ENCODE measurements around the gene MDN1. TPM values are rescaled to one million over a fixed set of nuclear protein-coding genes. Genes with fewer than 3 reads are reported as not detected.

MDN1 gene
- total and polyA plus RNA-seq, 2 of the 13 experiments (the other 11 are each of a cell fraction or from before 2014, with no cell fraction given): 18.8 to 52.9 TPM

DNA sequence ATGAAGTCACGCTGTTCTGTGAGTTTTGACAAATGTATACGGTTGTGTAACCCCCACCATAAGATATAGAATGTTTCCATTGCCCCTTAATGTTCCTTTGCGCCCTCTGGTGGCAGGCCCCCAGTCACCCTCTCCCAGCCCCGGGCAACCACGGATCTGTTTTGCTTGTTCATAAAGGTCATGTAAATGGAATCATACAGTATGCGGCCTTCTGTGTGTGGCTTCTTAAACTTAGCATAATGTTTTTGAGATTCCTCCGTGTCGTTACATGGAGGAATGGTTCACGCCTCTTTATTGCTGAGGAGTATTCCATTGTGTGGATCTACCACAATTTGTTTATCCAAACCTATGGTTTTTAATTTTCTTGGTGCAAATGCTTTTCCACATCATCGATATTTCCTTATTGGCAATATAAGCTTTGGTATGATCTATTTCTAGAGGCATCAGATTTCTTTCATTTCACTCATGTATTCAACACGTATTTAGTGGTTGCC is 209.4 kb downstream of the MDN1 start (continued):
- TF ChIP-seq, protein P1, sequence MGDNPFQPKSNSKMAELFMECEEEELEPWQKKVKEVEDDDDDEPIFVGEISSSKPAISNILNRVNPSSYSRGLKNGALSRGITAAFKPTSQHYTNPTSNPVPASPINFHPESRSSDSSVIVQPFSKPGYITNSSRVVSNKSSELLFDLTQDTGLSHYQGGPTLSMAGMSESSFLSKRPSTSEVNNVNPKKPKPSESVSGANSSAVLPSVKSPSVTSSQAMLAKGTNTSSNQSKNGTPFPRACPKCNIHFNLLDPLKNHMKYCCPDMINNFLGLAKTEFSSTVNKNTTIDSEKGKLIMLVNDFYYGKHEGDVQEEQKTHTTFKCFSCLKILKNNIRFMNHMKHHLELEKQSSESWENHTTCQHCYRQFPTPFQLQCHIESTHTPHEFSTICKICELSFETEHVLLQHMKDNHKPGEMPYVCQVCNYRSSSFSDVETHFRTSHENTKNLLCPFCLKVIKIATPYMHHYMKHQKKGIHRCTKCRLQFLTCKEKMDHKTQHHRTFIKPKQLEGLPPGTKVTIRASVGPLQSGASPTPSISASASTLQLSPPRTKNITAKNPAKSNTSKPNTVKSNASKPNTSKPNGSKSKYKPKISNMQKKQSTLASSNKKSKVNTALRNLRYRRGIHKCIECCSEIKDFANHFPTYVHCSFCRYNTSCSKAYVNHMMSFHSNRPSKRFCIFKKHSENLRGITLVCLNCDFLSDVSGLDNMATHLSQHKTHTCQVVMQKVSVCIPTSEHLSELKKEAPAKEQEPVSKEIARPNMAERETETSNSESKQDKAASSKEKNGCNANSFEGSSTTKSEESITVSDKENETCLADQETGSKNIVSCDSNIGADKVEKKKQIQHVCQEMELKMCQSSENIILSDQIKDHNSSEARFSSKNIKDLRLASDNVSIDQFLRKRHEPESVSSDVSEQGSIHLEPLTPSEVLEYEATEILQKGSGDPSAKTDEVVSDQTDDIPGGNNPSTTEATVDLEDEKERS (CRISPR knock-in tag; IDR thresholded peaks at IDR 0.05): no peak
- TF ChIP-seq NCOR1 (IDR thresholded peaks at IDR 0.05; ENCODE audit: borderline replicate concordance, low read length) (no peak), STAG1 (CRISPR knock-in tag; IDR thresholded peaks at IDR 0.05) (peak; percentile 64), FOXA1 (IDR thresholded peaks at IDR 0.05) (no peak), FOXA1 (CRISPR knock-in tag; IDR thresholded peaks at IDR 0.05) (no peak), ZNF678 (CRISPR knock-in tag; IDR thresholded peaks at IDR 0.05) (no peak)
- TF ChIP-seq, protein P2, sequence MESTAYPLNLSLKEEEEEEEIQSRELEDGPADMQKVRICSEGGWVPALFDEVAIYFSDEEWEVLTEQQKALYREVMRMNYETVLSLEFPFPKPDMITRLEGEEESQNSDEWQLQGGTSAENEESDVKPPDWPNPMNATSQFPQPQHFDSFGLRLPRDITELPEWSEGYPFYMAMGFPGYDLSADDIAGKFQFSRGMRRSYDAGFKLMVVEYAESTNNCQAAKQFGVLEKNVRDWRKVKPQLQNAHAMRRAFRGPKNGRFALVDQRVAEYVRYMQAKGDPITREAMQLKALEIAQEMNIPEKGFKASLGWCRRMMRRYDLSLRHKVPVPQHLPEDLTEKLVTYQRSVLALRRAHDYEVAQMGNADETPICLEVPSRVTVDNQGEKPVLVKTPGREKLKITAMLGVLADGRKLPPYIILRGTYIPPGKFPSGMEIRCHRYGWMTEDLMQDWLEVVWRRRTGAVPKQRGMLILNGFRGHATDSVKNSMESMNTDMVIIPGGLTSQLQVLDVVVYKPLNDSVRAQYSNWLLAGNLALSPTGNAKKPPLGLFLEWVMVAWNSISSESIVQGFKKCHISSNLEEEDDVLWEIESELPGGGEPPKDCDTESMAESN (CRISPR knock-in tag; conservative IDR thresholded peaks at IDR 0.05): no peak

- Histone ChIP-seq H3K9ac (ENCODE audit: insufficient read depth, low read depth, low read length) (no peak overlapping the region), H4K20me1 (ENCODE audit: insufficient read depth, low read length) (no peaks in the 10 kb centered on the region), H3K4me3 (replicated peaks in 1 of 3; ENCODE audit: insufficient read depth in 1 of 3, low read depth in 2 of 3, low read length in 3 of 3) (no peak overlapping the region), H3K4me1 (ENCODE audit: insufficient read depth, low read length) (no peaks in the 10 kb centered on the region), H2AFZ (ENCODE audit: low read length) (no peak overlapping the region), H3K4me2 (ENCODE audit: low read depth, low read length) (no peak overlapping the region), H3K79me2 (ENCODE audit: insufficient read depth, low read length) (no peaks in the 10 kb centered on the region), H3K9me3 (ENCODE audit: low read length) (no peaks in the 10 kb centered on the region), H3K36me3 (replicated peaks in 1 of 2; ENCODE audit: control insufficient read depth in 1 of 2, insufficient read depth in 2 of 2, low read length in 2 of 2) (no peaks in the 10 kb centered on the region), H3K27ac (ENCODE audit: extremely low read length, insufficient read depth, low read length) (no peak overlapping the region), H3K27me3 (ENCODE audit: control insufficient read depth in 1 of 2, insufficient read depth in 2 of 2, low read length in 2 of 2) (no peaks in the 10 kb centered on the region)
- ATAC-seq (no peak), DNase-seq (ENCODE audit: low spot score) (no peak), FAIRE-seq (no peak)
- WGBS (ENCODE audit: low lambda C conversion rate): 50% methylated on average over 5 of the region's 5 CpGs
- intact Hi-C loops (cut with micrococcal nuclease; ENCODE audit: unreplicated experiment) (no loop called here), in situ Hi-C loops (cut with HindIII; ENCODE audit: extremely low pct_ligation_motif_present, low pct_unique_long_range_greater_than_20kb) (no loop called here)
- no TSS peak for BruUV-seq (replicated peaks)
- CTCF ChIA-PET (ENCODE audit: low intra/inter-chr PET ratio, low total read pairs): no interaction called here
- POLR2A ChIA-PET: no interaction called here
- no peak for TF ChIP-seq RBM22 (optimal IDR thresholded peaks at IDR 0.05; ENCODE audit: low read length)
- TF ChIP-seq ZNF232 (CRISPR knock-in tag; IDR thresholded peaks at IDR 0.05; ENCODE audit: borderline replicate concordance): no peak
- TF ChIP-seq, protein P3, sequence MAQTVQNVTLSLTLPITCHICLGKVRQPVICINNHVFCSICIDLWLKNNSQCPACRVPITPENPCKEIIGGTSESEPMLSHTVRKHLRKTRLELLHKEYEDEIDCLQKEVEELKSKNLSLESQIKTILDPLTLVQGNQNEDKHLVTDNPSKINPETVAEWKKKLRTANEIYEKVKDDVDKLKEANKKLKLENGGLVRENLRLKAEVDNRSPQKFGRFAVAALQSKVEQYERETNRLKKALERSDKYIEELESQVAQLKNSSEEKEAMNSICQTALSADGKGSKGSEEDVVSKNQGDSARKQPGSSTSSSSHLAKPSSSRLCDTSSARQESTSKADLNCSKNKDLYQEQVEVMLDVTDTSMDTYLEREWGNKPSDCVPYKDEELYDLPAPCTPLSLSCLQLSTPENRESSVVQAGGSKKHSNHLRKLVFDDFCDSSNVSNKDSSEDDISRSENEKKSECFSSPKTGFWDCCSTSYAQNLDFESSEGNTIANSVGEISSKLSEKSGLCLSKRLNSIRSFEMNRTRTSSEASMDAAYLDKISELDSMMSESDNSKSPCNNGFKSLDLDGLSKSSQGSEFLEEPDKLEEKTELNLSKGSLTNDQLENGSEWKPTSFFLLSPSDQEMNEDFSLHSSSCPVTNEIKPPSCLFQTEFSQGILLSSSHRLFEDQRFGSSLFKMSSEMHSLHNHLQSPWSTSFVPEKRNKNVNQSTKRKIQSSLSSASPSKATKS (CRISPR knock-in tag; IDR thresholded peaks at IDR 0.05): no peak
- no peak for TF ChIP-seq SOX13 (IDR thresholded peaks at IDR 0.05)
- TF ChIP-seq SOX13 (CRISPR knock-in tag; conservative IDR thresholded peaks at IDR 0.05 in 1 of 2, IDR thresholded peaks at IDR 0.05 in 1 of 2): no peak
- no peak for TF ChIP-seq ATM (IDR thresholded peaks at IDR 0.05; ENCODE audit: borderline replicate concordance)
- no peak for TF ChIP-seq ZNF274 (CRISPR knock-in tag; IDR thresholded peaks at IDR 0.05)
- TF ChIP-seq ZSCAN21 (CRISPR knock-in tag; IDR thresholded peaks at IDR 0.05; ENCODE audit: borderline replicate concordance): no peak
- no peak for TF ChIP-seq LCORL (IDR thresholded peaks at IDR 0.05)
- no peak for TF ChIP-seq LCORL (CRISPR knock-in tag; IDR thresholded peaks at IDR 0.05)
- TF ChIP-seq SRSF9 (IDR thresholded peaks at IDR 0.05; ENCODE audit: borderline replicate concordance, insufficient read depth, low read depth, low read length, poor library complexity, severe bottlenecking): no peak
- TF ChIP-seq ZKSCAN5 (CRISPR knock-in tag; IDR thresholded peaks at IDR 0.05): no peak
Measured at GRCh38 chr6:89605861-89606260, 213.7 kb downstream of the MDN1 start.

Measured in HepG2 (cell line).